NCI-H128 (cell line): ENCODE data around the gene POU2AF1.

ENCODE experiments used
- DNase-seq: peaks from one replicate; lab custom pipeline; 2025; ENCODE audit not compliant: unreplicated experiment; lab: John Stamatoyannopoulos, UW

POU2AF1 gene, protein sequence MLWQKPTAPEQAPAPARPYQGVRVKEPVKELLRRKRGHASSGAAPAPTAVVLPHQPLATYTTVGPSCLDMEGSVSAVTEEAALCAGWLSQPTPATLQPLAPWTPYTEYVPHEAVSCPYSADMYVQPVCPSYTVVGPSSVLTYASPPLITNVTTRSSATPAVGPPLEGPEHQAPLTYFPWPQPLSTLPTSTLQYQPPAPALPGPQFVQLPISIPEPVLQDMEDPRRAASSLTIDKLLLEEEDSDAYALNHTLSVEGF

DNA sequence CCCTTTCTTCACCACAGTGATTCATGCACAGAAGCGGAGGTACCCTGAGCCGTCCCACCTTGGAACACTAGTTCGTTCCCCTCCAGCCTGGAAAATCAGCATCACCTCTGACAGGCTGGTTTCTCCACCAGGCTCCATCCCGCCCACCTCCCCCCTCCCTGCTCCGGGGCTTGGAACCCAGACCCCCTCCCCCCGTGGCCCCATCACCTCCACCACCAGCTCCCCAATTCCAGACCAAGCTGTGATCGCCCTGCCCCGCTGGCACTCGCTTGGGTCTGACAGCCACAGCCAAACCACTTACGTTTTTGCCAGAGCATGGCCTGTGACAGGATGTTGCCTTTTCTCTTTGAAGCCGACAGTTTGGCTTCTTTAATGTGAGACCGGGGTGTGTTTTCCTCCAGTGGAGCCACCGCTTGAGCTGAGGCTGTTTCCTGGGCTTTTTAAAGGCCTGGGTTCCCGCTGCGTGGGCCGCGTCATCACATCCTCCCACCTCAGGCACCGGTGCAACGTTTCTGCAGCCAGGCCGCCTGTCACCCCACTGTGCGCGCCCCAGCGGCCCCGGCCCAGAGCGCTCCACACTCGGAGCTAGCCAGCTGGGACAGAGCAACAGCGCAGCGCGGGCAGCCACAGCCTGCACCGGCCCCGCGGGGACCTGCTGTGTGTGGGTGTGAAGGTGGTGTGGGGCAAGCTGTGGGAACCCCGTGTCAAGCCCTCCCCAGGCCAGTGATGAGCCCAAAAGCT is at the start of gene POU2AF1:
TSS of gene POU2AF1 (minus strand) at position 415 of the 741 bp plus-strand sequence. CDS start at position 317, 98 bp downstream.
- no peak for DNase-seq

DNA sequence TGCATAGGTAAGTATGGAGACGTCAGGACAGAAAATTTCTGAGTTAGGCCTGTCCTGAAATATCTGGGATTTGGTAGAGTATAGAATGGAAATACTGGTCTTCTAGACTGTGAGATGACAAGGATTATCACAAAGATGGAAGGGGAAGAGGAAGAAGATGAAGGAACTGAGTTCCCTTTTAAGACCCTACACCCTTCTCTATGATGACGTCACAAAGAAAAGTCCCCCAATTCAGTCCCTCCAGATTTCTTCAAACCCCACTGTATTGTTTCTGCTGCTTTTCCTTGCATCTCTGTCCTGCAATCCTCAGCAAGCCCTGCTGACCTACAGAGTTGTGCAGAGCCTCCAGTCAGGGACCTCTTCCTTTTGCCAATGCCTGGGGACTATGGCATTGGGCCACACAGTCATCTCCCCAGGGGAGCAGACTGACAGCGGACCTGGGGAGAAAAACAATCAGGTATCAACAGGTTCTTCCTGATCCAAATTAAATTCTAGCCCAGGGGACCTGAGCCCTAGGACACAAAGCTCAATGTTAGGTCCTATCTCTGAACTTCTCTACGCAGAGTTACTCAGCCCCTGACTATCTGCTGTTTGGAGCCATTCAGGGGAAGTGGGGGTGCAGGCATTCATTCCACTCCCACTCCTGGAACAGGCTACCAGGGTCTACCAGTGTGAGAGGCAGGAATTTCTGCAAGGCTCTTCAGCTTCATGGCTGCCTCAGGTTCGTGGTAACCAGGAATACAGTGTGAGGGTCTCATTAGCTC is 49.2 kb upstream of the POU2AF1 start:
- DNase-seq, result no peak

DNA sequence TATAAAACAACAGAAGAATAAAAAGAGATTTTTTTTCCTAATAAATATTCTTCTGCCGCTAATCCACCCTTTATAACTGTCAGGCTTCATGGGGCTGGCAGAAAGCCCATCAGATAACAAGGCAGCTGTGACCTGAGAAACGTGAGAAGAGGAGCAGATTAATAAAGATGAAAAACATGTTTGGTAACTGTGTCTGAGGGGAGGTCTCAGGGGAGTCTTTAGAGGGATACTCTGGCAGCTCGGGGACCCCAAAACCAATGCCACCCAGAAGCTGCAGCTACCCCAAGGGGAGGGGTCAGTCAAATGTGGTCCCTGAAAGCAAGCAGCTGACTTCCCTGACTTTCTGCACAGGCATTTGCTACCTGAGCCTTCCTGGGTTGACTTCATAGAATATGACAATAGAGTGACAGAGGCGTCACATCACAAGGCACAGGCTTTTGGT is 48.4 kb upstream of the POU2AF1 start:
- peak; percentile 55 for DNase-seq

DNA sequence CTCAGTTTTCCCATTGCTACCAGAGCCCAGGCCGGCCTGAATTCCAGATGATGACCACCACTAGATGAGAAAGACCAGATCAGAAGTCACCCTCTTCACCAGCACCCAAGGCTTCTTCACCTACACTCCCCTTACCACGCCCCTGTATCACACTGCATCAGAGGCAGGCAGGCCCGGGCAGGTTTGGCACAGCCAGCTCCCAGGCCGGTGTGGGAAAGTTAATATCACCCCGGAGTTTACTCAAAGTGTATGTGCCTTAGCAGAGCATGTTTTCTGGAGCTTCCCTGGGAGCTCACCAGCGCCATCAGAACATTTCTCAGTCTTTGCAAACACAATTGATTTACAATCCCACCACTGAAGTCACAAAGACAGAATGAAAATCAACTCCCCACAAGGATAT is 47.5 kb upstream of the POU2AF1 start:
- DNase-seq, result peak; percentile 33

DNA sequence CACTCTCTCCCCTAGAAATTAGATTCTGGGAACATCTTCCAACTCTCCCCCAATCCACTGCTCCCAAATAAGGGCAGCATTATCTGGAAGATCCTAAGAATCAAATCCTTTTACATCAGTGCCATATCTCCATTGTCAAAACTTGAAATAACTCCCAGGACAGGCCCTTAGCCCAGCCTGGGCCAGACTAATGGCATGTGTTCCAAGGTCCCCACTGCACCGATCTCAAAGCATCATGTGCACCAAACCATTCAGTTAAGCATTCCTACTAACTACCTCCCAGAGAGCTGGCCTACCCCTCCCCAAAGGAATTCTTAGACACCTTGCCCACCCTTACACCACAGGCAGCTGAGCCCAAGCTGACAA is 44.2 kb upstream of the POU2AF1 start:
- DNase-seq, result no peak

DNA sequence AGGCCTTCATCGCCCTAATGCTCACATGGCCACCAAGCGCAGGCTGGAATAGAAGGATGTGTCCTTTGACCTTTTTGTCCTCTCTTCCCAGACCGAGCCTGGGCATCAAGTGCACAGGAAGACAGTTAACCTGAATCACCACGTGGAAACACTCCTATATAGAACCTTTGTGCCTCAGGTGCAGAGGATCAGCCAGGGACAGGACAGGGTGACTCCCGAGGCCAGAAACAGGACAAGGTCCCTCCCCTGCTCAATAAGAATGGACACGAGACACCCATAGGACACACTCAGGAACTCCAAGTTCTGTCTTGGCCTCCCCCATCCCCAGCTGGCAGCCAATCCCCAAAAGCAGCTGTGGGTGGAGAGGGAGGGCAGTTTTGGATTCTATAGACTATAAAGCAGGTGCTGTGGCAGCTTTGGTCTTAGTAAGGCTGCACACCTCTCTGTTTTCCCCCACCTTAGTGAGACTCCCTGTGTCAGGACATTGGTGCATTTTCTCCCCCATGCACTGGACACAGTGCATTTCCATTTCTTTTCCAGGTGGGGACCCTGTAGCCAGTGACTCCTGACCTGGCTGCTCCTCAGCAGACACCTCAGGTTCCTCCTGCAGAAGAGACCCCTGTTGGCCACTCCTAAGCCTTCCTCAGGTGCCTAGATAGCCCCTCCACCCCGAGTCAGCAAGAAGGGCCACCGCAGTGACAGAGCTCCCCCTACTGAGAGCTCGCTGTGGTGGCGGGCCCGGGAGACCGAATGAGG is 43.6 kb upstream of the POU2AF1 start:
- peak; percentile 37 for DNase-seq

DNA sequence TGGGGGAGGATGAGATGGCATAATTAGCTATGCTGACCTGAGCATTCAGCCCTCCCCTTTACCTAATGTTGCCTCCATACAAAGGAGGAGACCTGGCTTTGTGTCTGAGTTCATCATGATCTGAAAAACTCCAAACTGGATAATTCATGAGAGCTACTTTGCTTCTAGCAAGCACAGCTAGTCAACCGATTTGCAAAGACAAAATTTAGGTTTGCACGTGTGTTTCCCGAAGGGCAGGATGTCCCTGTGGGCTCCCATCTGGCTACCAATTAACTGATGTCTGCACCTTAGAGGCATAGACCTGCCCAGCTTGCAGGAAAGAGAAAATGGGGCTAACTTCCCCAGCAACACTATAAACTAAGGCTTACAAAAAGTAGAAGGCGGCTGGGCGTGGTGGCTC is 42.2 kb upstream of the POU2AF1 start:
- no peak for DNase-seq

DNA sequence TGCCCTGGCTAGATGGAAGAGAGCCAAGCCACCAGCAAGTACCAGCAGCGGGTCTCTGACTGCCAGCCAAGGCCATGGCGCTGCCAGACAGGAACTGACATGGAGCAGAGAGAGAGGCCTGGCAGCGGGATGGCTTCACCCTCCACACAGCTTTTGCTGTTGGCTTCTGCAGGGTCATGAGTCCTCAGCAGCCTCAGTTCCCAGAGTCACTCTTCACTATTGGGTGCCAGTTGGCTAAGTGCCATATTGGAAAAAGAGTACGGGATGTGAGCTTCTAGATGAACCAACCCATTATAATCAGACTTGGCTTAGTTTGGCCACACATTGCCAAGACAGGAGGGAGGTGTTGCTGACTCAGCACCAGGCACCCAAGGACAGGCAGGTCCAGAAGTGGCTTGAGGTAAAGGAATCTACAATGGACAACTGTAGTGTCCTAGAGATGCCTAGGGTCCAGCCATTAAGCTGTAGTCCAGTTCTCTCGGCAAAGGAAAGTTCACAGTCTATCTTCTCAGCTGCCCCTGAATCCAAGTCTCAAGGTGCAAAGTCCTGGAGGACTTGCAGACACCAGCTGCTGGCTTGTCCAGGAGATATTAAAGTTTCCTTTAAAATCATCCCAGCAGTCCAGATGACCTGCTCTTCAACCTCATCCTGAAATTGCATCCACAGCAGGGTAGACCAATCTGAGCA is 40.7 kb upstream of the POU2AF1 start:
- no peak for DNase-seq

DNA sequence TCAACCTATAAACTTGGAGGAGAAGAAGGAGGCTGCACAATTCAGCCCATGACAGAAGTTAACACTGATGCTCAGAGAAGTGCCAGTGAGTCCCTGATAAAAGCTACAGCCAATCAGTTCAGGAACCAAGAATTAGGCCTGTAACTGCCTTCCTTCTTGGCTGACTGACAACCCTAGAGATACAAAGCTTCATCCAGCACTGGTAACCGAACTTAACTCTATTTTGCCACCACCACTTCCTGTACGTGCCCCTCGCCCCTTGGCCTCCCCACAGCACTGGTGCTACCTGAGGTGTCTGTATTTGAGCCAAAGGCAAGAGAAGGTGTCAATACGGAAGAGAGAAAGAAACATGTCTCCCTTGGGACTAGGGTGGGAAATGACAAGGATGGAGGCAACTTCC is 40.1 kb upstream of the POU2AF1 start:
- DNase-seq, result no peak

DNA sequence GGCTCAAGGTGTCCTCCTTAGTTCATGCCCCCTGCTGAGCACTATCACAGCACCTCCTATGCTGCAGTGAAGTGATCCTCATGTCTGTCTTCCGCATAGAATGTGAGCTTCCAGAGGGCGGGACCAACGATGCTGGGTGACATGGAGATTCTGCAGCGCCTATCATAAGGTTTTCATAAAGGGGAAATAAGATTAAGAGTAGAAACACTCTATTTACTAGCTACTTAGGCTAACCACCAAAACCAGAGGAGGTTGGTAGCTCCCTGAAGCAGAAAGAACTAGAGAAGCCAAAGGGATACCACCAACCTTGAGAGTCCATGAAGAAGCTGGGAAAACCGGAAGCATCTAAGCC is 39.3 kb upstream of the POU2AF1 start:
- DNase-seq, result no peak

DNA sequence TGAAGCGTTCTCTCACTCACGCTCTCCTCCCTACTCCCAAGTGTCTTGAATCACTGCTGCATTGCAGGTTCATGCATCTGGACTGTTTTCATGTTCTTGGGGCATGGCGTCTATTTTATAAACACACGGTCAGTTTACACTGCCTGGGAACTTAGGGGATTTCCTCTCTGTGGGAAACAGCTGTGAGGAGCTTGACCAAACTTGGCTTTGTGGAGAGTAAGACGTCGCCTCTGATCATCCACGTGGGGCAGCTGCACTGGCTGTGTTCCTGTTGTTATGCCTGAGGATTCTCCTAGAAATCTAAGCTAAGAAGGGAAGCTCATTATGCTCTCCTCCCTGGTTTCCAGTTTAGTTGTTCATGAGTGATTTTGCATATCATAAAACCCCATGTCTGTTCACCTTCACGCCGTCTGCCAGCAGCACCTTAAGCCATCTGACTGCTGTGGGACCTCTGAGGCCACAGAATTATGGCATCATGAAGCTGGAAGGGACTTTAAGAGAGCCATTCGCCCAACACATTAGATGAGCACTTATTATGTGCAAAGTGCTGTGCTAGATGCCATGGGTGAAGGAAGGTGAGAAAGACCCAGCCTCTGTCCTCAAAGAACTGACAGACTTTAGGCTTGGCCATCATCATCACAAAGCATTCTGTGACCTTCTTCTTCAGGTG is 38.8 kb upstream of the POU2AF1 start:
- DNase-seq, result no peak

DNA sequence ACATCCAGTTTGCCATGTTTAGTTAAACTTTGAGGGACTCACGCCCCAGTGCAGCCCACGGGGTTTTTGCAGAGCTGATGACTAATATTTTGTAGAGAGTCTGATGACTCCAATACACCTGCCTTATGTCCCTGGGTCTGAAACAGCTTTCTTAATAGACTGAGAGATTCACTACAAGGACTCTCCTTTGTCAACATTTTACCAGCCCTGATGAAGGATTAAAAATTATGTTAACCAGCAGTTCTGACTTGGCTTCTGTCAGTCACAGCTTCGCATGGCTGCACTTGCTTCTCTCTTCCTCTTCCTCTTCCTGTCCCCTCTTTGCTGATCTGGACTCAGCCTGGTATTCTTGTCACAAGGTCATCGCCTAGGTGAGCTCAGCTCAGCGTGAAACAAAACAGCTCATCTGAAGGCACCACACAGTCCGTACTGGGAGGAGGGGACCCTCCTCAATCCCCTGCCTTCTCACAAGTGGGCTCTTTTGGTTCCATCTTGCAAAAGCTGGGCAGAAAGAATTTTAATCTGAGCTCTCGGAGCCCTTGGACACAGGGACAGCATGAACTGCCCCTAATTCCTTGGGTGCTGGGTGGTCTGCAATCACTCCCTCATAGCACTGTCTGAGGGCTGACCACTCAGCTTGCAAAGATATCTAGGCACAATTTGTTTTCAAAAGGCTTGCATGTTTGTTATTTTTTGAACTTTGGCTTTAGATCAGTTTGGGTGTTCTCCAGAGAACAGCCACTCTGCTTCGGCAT is 38.1 kb upstream of the POU2AF1 start:
- DNase-seq, result no peak

DNA sequence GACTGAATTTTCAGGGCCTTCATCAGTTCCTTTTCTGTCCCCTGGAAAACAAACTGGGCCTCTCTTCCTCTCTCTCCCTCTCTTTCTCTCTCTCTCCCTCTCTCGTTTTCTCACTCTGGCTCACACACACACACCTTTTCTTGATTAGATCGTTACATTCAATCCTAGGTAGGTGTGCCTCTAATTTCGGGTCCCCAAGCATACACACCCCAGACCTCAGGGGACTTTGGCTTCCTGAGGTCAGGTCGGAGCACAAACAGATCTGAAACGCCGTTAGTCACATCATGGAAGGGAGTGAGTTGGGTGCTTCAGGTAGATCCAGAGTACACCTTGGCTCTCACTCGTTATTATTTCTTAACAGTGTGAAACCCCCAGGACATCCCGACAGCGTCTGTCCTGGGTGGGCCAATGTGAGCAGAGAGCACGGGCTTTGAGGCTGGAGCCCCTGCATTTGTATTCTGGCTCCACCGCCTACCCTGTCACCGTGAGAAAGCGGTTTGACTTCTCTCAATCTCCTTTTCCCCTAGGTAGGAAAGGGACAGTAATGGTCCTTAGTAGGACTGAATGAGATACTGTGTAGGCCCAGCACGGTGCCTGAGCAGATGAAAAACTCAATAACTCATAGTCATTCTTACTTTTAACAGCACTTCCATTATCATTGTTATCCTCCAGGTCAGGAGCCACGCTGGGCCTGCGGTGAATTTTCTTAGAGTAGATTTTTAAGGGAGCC is 37.3 kb upstream of the POU2AF1 start:
- no peak for DNase-seq

DNA sequence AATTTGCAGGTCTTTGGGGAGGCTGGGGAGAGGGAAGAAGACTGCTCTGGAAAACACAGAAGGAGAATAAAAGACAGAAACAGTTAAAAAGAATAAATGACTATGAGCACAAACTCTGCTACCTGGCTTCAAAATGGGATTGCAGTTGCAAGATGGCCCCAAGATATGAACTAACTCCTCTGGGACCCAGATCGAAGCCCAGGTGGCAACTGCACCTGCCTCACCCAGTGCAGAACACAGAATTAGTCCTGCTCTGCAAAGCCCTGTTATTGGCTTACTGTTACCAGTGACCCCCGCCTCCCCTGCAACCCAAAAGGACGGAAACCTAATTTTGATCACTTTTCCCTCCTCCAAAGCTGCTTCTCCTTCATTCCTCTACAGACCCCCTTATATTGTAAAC is 35.9 kb upstream of the POU2AF1 start:
- DNase-seq, result no peak

DNA sequence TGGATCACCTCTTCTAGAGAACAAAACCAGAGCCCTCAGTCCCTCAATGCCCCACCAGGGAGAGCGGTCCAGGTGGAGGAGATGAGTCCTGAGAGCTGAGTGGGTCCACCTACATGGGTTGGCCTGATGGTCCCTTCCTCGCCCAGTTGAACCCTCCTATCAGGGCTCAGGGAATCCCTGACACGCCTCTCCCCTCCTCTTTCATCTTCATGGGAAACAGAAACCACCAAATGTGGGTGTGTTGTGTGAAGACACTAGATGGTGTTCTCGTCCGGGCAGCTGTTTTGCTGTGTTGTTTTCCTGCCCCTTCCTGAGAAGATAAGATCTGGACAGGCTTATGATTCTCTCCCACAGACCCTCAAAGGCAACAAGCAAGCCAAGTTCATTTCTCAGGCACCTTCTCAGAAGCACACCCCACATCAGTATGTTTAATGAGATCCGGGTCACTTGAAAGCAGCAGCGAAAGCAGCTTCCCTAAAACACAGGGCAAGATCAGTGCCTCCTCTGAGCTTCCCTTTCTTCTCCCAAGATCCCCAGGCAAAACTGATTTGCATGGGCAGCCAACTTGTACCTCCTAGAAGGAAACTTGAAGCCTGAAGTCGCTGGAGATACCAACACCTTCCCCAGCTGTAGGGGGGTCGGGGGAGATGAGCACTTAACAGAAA is 35.3 kb upstream of the POU2AF1 start:
- DNase-seq, result no peak

DNA sequence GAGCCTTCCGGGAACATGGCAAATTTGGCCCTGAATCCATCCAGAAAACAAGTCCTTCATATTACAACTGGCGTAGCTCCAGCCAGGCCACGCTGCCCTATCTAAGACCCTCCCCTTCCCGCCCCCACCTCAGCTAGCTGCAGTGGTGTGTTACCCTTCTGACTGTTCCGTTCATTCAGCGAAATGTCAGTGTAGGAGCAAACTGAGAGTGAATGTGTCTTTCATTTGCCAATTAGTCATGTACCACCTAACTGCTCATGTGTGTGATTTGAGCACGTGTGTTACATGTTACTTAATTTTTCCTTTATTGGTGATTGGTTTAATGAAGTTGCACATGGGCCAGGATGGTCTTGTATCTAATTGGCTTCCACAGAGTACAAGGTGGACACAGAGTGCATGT is 34.8 kb upstream of the POU2AF1 start:
- DNase-seq, result no peak

DNA sequence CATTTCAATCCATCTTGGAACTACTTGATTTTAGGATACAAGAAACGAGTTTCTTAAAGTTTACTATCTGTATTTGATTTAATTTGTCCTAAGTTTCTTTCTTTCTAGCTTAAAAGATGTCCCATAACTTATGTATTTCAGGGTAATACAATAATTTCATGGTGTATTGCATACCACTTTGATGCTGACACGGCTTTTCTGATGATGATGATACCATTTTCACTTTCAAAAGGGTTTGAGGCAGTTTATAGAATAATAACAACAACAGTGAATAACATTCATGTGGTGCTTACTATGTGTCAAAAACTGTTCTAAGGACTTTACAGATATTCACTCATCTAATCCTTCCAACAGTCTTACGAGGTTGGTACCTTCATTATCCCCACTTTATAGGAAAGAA is 33.2 kb upstream of the POU2AF1 start:
- DNase-seq, result no peak

DNA sequence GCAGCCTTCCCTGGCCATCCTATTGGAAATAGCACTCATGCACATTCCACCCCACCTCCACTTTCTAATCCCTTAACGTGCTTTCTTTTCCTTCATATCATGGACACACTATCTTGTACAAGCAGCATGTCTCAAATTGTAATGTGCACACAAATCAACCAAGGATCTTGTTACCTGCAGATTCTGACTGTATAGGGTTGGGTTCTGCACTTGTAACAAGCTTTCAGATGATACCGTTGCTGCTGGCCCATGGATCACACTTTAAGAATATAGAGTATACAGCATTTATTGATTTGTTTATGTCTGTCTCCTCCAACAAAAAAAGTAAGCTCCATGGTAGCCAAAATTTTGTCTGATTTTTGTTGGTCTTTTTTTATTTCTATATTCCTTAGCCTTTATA is 32.4 kb upstream of the POU2AF1 start:
- no peak for DNase-seq
